Activated T-cell treated with anti-CD3 and anti-CD28 coated beads for 4 hours (primary cell): Measurements from ENCODE around the gene MCC.

Source experiments
- DNase-seq: peaks from one replicate; pipeline ENCODE4 v3.0.0-alpha.2; 2020

The MCC gene

DNA sequence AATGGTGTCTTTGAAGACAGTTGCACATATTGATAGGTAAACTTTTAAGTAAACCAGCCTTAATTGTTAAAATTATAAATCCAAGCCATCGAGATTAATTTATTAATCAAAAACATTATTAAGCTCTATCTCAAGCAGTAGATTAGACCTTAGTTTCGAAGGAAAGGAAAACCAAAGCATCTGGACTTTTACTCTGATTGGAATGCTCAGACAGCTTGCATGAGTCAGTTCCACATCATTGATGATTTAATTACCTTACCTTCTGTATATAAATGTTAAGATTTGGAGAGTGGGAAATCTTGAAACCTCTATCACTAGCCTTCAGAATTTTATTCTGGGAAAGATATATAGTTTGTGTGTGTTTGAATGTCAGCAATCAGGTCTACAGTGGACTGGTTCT, 487.8 kb downstream of the MCC start:
- no peak for DNase-seq

DNA sequence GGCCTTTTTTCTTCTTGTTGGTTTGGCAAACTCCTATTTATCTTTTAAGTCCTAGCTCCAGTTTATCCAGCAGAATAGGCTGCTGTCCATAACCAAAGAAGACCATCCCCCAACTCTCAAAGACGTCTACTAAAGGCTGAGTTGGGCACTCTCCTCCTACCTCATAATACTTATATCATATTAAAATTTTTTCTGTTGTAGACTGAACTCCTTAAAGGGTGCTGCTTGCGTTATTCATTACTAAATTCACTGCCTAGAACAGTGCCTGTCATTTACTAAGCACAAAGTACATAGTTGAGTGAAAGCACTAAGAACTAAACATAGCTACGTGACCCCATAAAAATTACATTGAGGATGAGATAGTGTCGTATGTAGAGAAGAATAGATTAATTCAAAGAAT, 490.0 kb downstream of the MCC start:
- no peak for DNase-seq

DNA sequence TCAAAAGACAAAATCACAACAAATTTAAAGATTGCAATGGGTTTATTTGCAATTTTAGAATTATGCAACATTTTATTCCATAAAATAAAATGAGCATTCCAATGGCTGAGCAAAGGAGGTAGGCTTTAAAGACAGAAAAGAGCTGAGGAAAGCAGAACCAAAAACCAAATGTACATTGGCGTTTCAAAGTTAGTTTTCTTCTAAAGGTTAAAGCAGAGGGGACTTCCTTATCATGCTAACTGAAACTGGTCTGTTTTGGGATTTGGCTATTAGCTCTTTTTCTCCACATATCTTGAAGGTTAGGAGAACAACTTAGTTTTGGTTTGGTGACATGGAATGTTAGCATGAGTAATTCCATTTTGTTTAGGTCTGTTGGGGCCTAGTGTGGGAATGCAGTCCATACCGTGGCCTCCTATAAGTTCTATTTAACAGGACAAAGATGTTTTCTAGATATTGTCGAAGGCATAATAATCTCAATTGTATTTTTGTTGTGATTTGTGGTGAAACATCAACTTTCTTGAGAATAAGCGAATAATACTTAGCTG, 491.4 kb downstream of the MCC start:
- no peak for DNase-seq

DNA sequence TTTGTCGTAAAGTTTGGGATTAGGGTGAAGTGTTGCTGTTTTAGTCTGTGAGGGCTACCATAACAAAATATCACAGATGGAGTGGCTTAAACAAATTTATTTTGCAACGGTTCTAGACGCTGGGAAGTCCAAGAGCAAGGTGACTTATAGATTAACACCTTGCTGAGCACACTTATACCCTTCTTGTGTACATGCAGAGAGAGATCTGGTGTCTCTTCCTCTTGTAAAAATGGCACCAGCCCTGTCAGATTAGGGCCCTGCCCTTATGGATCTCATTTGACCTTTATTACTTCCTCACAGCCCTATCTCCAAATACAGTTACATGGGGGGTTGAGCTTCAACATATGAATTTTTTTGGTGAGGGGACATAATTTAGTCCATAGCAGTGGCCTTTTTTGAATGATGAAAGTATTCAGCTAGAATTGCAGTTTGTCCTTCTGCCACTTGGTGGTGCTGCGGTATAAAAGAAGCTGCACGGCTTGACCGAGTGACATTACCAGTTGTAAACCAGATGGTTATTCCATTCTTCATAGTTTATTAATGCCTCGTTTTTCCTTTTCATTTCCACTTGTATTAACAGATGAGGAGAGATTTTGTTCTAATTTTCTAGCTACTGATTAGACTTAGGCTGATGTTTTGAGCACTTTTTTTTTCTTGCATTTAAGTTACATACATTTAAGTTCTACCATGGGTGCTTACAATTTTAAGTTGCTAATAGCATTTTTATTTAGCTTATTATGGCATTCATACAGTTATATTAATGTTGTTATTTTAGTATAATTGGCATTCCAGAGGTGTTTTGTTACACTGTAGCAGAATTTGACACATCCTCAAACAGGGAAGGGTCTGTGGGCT, 492.3 kb downstream of the MCC start:
- DNase-seq: peak; percentile 83

DNA sequence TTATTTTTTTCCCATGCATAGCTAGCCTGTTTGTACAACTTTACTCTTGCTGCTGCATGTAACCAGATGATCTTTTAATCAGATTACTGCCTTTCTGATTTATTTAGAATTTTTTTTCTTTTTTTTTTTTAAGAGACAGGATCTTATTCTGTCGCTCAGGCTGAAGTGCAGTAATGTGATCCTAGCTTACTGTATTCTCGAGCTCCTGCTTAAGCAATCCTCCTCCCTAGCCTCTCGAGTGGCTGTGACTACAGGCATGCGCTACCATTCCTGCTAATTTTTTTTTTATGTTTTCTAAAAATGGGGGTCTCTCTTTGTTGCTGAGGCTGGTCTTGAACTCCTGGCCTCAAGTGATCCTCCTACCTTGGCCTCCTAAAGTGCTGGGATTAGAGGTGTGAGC, 502.0 kb downstream of the MCC start:
- no peak for DNase-seq

DNA sequence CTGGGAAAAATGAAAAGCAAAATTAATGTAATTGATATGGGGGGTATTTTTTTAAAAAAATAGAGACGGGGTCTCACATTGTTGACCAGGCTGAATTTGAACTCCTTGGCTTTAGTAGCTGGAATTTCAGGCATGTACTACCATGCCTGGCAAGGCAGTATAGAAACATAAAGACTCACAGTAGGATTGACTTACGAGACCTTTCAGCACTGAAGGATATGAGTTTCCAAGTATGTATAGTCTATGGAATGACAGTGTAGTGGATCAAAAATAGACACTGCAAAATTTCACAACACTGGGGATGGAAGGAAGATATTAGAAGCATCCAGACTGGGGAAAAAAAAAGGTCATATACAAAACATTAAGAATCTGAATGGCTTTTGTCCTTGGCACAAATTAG, 504.9 kb downstream of the MCC start:
- no peak for DNase-seq

DNA sequence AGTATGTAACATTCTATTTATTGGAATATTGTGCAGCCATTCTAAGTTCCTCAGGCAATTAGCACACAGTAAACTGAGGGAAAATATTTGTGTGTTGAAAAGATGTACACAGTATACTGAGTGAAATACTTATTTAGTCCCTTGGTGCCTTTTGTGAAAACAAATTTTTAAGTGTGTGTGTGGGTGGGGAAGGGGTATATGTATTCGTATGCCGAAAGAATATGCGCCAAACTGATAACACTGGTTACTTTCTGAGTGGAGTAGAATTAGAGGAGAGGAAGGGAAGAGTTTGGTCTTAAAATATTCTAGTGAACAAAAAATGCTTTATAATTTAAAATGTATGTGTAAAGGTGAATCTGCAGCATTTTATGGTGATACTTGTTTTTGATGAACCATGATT, 508.5 kb downstream of the MCC start:
- DNase-seq: no peak

DNA sequence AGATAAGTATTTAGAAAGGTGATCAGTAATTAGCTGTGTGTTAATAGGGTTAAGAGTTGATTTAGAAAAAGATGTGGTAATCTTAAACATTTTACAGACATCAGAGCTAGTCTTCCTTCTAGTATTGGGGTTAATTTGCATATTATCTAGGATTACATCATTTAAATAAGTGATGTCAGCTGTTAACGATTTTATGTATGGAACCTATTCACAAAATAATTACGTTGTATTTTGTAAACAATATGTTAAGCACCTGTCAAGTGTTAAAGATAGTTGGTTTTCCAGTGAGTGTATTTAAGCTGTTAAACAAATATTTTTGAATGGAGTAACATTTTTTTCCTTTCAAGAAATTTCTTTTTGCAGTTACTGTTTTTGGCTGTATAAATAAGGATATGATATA, 509.4 kb downstream of the MCC start:
- DNase-seq: no peak

DNA sequence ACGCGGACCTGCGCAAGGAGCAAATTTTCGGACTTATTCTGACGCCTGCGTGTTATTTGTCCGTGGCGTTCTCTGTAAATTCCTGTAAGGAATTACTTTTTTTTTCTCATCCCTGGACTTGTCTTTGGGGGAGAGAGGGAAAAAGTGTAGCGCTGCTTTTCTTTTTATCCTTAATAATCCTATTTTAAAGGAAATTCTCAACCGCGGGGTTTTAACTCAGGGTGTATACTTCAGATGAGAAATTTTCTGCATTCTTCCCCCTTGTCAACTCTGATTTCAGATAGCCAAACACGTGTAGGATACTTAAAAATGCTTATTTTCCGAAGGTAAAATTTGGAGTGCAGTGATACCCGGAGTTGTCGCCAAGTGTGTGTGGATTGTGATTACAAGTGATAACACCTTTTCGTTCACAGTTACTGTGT, 510.8 kb downstream of the MCC start:
- DNase-seq: no peak

DNA sequence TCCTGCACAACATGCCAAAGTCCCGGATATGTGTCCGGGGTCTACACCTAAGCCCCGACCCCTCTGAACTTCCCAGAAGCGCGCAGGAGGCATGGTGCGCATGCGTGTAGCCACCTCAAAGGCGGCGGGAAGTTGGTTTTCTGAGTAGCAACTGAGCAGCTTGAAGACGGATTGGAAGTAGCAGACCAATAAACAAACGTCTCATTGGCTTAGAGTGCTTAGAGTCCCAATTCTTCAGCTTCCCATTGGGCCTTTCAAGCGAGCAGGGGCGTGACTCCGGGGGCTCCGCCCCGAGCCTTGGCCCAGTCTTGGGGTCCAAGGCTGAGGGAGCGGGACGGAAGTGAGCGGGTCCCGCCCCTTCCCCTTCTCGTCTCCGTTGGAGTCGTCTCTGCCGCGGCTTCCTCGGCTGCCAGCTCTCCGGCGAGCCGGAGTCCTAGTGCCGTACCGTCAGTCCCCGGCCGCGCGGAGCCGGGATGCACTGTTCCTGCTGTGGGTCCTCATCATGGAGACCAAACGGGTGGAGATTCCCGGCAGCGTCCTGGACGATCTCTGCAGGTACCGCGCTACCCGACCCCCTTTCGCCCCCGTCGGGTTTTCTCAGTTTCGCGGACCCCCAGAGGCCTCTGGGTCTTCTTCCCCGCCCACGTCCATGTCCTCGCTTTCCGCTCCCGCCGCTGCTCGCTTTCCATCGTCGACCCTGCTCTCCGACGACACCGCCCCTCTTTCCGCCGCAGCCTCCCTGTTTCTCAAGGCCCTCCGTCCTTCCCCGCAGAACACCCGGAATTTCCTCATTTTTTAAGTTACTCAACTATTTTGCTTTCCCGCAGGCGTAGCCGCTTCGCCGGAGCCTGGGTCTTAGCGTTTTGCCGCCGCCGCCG, 511.6 kb downstream of the MCC start, which contains the start of gene DCP2:
TSS of gene DCP2 (plus strand) at position 367 of the 878 bp plus-strand sequence. CDS start at position 503, 136 bp downstream.
- DNase-seq: peak; percentile 88

DNA sequence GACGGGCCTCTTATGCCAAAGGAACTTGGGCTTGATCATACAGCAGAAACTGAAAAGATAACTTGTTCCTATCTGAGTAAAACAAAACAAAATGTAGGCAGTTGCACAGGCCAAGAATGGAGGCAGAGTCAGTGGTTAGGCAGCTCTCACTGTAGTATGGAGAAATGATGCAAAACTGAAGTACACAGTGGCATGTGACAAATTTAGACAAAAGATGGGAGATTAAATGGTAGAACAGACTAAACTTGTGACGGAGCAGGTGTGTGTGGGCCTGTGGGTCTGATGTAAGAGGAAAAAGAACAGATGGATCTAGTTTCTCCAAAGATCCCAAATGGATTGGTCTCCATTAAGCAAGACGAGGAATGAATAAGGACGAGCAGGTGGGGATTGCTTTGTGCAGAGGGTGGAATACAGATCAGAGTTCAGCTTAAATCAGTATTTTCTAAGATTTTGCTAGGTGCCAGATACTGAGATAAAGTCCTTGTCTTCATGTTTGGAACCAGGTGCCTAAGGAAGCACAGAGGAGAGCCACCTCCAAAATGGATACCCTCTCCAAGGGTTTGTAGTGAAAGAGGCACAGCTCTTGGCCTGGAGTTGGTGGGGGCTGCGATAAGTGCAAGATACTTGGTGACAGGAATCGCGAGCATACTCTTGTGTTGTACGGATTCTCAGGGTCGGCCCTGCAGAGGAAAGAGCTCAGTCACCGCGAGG, 512.4 kb downstream of the MCC start:
- no peak for DNase-seq

DNA sequence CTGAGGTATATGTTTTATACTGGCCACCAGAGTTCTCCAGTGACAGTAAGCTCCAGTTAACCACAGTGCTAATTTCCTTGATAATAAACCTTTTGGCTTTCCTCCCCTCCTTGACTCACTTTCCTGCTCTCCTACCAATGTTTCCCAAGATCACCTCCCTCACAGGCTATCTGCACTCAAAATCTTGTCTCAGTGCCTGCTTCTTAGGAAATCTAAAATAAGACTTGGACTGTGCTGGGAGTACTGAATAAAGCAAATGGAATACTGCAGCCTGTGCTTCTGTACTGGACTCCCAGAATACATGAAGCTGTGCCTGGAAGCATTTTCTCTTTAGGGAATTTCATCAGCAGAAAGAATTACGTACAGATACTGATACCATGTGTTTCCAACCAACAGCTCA, 513.4 kb downstream of the MCC start:
- DNase-seq: no peak

DNA sequence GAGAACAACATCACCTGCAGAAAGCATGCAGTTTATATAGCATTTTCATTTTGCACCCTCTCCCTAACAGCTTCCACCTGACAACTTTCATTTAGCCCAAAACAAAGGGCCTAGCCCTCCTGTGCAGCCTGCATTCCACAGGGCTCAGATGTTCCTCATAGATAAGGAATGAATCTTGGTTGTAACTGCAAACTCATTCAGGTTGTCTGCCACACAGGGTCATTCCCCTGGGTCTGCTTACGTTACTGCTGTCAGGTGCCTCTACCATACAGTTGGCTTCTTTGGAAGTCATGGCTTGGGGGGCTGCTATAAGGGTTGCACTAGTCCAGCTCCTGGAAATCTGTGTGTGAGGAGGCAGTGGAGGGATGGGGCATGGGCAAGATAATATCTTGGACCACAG, 514.3 kb downstream of the MCC start:
- DNase-seq: no peak

DNA sequence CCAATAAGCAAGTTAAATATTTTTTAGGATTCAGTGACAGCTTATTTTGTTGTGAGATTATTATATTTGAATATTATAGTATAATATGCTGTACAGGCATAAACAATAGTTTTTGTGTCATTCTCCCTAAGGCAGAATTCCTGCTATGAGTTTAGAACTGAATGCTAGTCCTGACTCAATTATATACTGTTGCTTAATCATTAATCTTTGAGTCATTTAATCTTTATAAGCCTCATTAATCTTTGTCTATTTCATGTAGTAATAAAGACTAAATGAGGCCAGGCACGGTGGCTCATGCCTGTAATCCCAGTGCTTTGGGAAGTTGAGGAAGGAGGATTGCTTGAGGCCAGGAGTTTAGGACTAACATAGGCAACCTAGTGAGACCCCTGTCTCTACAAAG, 515.2 kb downstream of the MCC start:
- no peak for DNase-seq
